ENCODE measurements around the gene TNRC6A. TPM values are rescaled to one million over a fixed set of nuclear protein-coding genes. Genes with fewer than 3 reads are reported as not detected.

TNRC6A gene
- 49.6 TPM for polyA plus RNA-seq (2013, experiment 1 of 2)
- polyA plus RNA-seq (2013, experiment 2 of 2), result 49.9 TPM

- H3K27ac ChIP-seq (replicated peaks; ENCODE audit: low read length), result peak within 1 kb of the TSS; percentile 94
- peak within 1 kb of the TSS; percentile 99 for H3K18ac ChIP-seq (ENCODE audit: low read length)
- peaks cover 7 to 37% of the 10 kb centered on the region in 2 donors for H3K36me3 ChIP-seq (replicated peaks in 1 of 2; ENCODE audit: control insufficient read depth in 2 of 2, insufficient read depth in 2 of 2, low read length in 2 of 2)
- H3K4ac ChIP-seq (ENCODE audit: low read length), result peak within 1 kb of the TSS; percentile 54
- H3K4me2 ChIP-seq (ENCODE audit: insufficient read depth, low read length, poor library complexity, severe bottlenecking), result peak within 1 kb of the TSS; percentile 75
- H3K4me1 ChIP-seq (ENCODE audit: control insufficient read depth in 2 of 2, insufficient read depth in 1 of 2, low read depth in 1 of 2, low read length in 2 of 2), result peaks cover 0 to 10% of the 10 kb centered on the region in 2 donors
- peak within 1 kb of the TSS; percentile 98 for H2BK5ac ChIP-seq (ENCODE audit: low read length)
- H2AK5ac ChIP-seq (ENCODE audit: low read depth, low read length), result peak within 1 kb of the TSS; percentile 88
- H2AFZ ChIP-seq (ENCODE audit: low read length), result peak within 1 kb of the TSS; percentile 97
- H3K27me3 ChIP-seq (ENCODE audit: control insufficient read depth in 3 of 3, insufficient read depth in 3 of 3, low read depth in 1 of 3, low read length in 3 of 3), result no peaks in the 10 kb centered on the region
- H3K4me3 ChIP-seq (ENCODE audit: low read length in 2 of 2), result peak within 1 kb of the TSS; percentile 83 to 99
- H4K8ac ChIP-seq (ENCODE audit: low read depth, low read length), result peak within 1 kb of the TSS; percentile 8
- peak within 1 kb of the TSS; percentile 60 for H3K14ac ChIP-seq (ENCODE audit: low read length)
- H2BK15ac ChIP-seq (ENCODE audit: low read length), result no peak within 1 kb of the TSS
- peak within 1 kb of the TSS; percentile 34 for H3K23ac ChIP-seq (ENCODE audit: low read depth, low read length, poor library complexity)
- H3K9me3 ChIP-seq (replicated peaks in 1 of 2; ENCODE audit: control insufficient read depth in 2 of 2, insufficient read depth in 1 of 2, low read depth in 1 of 2, low read length in 2 of 2), result no peaks in the 10 kb centered on the region
- H3K79me1 ChIP-seq (ENCODE audit: low read depth, low read length), result peaks cover 2% of the 10 kb centered on the region
- no peak within 1 kb of the TSS for H2BK120ac ChIP-seq (ENCODE audit: low read depth, low read length)
- H3K9ac ChIP-seq (ENCODE audit: low read depth, low read length, poor library complexity), result peak within 1 kb of the TSS; percentile 97
- DNase-seq (ENCODE audit: low spot score), result peak; percentile 85
- H2BK12ac ChIP-seq (ENCODE audit: low read length), result no peak within 1 kb of the TSS
- peak within 1 kb of the TSS; percentile 99 for H4K91ac ChIP-seq (ENCODE audit: low read depth, low read length, poor library complexity)
- WGBS, 2 donors (ENCODE audit: extremely low coverage in 2 of 2, insufficient read length in 2 of 2, insufficient replicate concordance in 1 of 2), result no CpG with 5 or more reads among the region's 78 CpGs
Measured at GRCh38 chr16:24729243-24729950, at the start of gene TNRC6A. TNRC6A (plus strand) TSS chr16:24729651; CDS start chr16:24729842, 191 bp downstream.

- H3K4ac ChIP-seq (ENCODE audit: low read length), result no peak overlapping the region
- H3K9ac ChIP-seq (ENCODE audit: low read depth, low read length, poor library complexity), result no peak overlapping the region
- no peak overlapping the region for H2AK5ac ChIP-seq (ENCODE audit: low read depth, low read length)
- H3K4me1 ChIP-seq (ENCODE audit: control insufficient read depth in 2 of 2, insufficient read depth in 1 of 2, low read depth in 1 of 2, low read length in 2 of 2), result peaks cover 7 to 16% of the 10 kb centered on the region in 2 donors
- H3K36me3 ChIP-seq (replicated peaks in 1 of 2; ENCODE audit: control insufficient read depth in 2 of 2, insufficient read depth in 2 of 2, low read length in 2 of 2), result no peaks in the 10 kb centered on the region
- H4K91ac ChIP-seq (ENCODE audit: low read depth, low read length, poor library complexity), result no peak overlapping the region
- H3K4me2 ChIP-seq (ENCODE audit: insufficient read depth, low read length, poor library complexity, severe bottlenecking), result no peak overlapping the region
- no peak overlapping the region for H4K8ac ChIP-seq (ENCODE audit: low read depth, low read length)
- no peak overlapping the region for H2BK12ac ChIP-seq (ENCODE audit: low read length)
- WGBS, 2 donors (ENCODE audit: extremely low coverage in 2 of 2, insufficient read length in 2 of 2, insufficient replicate concordance in 1 of 2), result no CpG with 5 or more reads among the region's 6 CpGs
- DNase-seq (ENCODE audit: low spot score), result no peak
- H3K27ac ChIP-seq (replicated peaks; ENCODE audit: low read length), result no peak overlapping the region
- H3K9me3 ChIP-seq (replicated peaks in 1 of 2; ENCODE audit: control insufficient read depth in 2 of 2, insufficient read depth in 1 of 2, low read depth in 1 of 2, low read length in 2 of 2), result peaks cover 0 to 2% of the 10 kb centered on the region in 2 donors
- H2BK15ac ChIP-seq (ENCODE audit: low read length), result no peak overlapping the region
- no peak overlapping the region for H2BK5ac ChIP-seq (ENCODE audit: low read length)
- no peak overlapping the region for H3K18ac ChIP-seq (ENCODE audit: low read length)
- H2AFZ ChIP-seq (ENCODE audit: low read length), result no peak overlapping the region
- no peak overlapping the region for H3K4me3 ChIP-seq (ENCODE audit: low read length in 2 of 2)
- H3K27me3 ChIP-seq (ENCODE audit: control insufficient read depth in 3 of 3, insufficient read depth in 3 of 3, low read depth in 1 of 3, low read length in 3 of 3), result no peaks in the 10 kb centered on the region
- no peaks in the 10 kb centered on the region for H3K79me1 ChIP-seq (ENCODE audit: low read depth, low read length)
- no peak overlapping the region for H3K23ac ChIP-seq (ENCODE audit: low read depth, low read length, poor library complexity)
- H2BK120ac ChIP-seq (ENCODE audit: low read depth, low read length), result no peak overlapping the region
- H3K14ac ChIP-seq (ENCODE audit: low read length), result no peak overlapping the region
Measured at GRCh38 chr16:24681793-24682192, 47.7 kb upstream of the TNRC6A start.

- Histone ChIP-seq H3K9me3 (replicated peaks in 1 of 2; ENCODE audit: control insufficient read depth in 2 of 2, insufficient read depth in 1 of 2, low read depth in 1 of 2, low read length in 2 of 2) (peaks cover 0 to 2% of the 10 kb centered on the region in 2 donors), H3K79me1 (ENCODE audit: low read depth, low read length) (no peaks in the 10 kb centered on the region), H2BK12ac (ENCODE audit: low read length) (no peak overlapping the region), H3K4ac (ENCODE audit: low read length) (no peak overlapping the region), H3K27ac (replicated peaks; ENCODE audit: low read length) (no peak overlapping the region), H4K91ac (ENCODE audit: low read depth, low read length, poor library complexity) (peak overlapping the region; percentile 46), H3K4me2 (ENCODE audit: insufficient read depth, low read length, poor library complexity, severe bottlenecking) (no peak overlapping the region), H3K9ac (ENCODE audit: low read depth, low read length, poor library complexity) (no peak overlapping the region), H3K14ac (ENCODE audit: low read length) (no peak overlapping the region), H2BK5ac (ENCODE audit: low read length) (no peak overlapping the region), H3K4me1 (ENCODE audit: control insufficient read depth in 2 of 2, insufficient read depth in 1 of 2, low read depth in 1 of 2, low read length in 2 of 2) (peaks cover 8 to 18% of the 10 kb centered on the region in 2 donors), H3K23ac (ENCODE audit: low read depth, low read length, poor library complexity) (peak overlapping the region; percentile 17), H2AFZ (ENCODE audit: low read length) (no peak overlapping the region), H4K8ac (ENCODE audit: low read depth, low read length) (no peak overlapping the region), H3K4me3 (ENCODE audit: low read length in 2 of 2) (no peak overlapping the region), H3K36me3 (replicated peaks in 1 of 2; ENCODE audit: control insufficient read depth in 2 of 2, insufficient read depth in 2 of 2, low read length in 2 of 2) (no peaks in the 10 kb centered on the region), H2BK15ac (ENCODE audit: low read length) (peak overlapping the region; percentile 45), H2AK5ac (ENCODE audit: low read depth, low read length) (no peak overlapping the region), H3K18ac (ENCODE audit: low read length) (no peak overlapping the region), H2BK120ac (ENCODE audit: low read depth, low read length) (no peak overlapping the region), H3K27me3 (ENCODE audit: control insufficient read depth in 3 of 3, insufficient read depth in 3 of 3, low read depth in 1 of 3, low read length in 3 of 3) (no peaks in the 10 kb centered on the region)
- WGBS, 2 donors (ENCODE audit: extremely low coverage in 2 of 2, insufficient read length in 2 of 2, insufficient replicate concordance in 1 of 2), result no CpG with 5 or more reads among the region's 4 CpGs
- no peak for DNase-seq (ENCODE audit: low spot score)
Measured at GRCh38 chr16:24683250-24683649, 46.2 kb upstream of the TNRC6A start.

GRCh38 chr16:24683847-24684493, 45.5 kb upstream of the TNRC6A start:
- H3K9me3 ChIP-seq (replicated peaks in 1 of 2; ENCODE audit: control insufficient read depth in 2 of 2, insufficient read depth in 1 of 2, low read depth in 1 of 2, low read length in 2 of 2), result peaks cover 0 to 2% of the 10 kb centered on the region in 2 donors
- H3K27ac ChIP-seq (replicated peaks; ENCODE audit: low read length), result no peak overlapping the region
- H3K14ac ChIP-seq (ENCODE audit: low read length), result no peak overlapping the region
- no peak overlapping the region for H3K4me3 ChIP-seq (ENCODE audit: low read length in 2 of 2)
- no peak overlapping the region for H2AK5ac ChIP-seq (ENCODE audit: low read depth, low read length)
- peaks cover 8 to 18% of the 10 kb centered on the region in 2 donors for H3K4me1 ChIP-seq (ENCODE audit: control insufficient read depth in 2 of 2, insufficient read depth in 1 of 2, low read depth in 1 of 2, low read length in 2 of 2)
- no peak overlapping the region for H3K9ac ChIP-seq (ENCODE audit: low read depth, low read length, poor library complexity)
- H2BK120ac ChIP-seq (ENCODE audit: low read depth, low read length), result no peak overlapping the region
- no peak overlapping the region for H4K91ac ChIP-seq (ENCODE audit: low read depth, low read length, poor library complexity)
- no peak overlapping the region for H2BK12ac ChIP-seq (ENCODE audit: low read length)
- no peak overlapping the region for H3K4me2 ChIP-seq (ENCODE audit: insufficient read depth, low read length, poor library complexity, severe bottlenecking)
- no peak for DNase-seq (ENCODE audit: low spot score)
- H3K79me1 ChIP-seq (ENCODE audit: low read depth, low read length), result no peaks in the 10 kb centered on the region
- no peak overlapping the region for H2BK5ac ChIP-seq (ENCODE audit: low read length)
- H2BK15ac ChIP-seq (ENCODE audit: low read length), result no peak overlapping the region
- H3K18ac ChIP-seq (ENCODE audit: low read length), result no peak overlapping the region
- H3K36me3 ChIP-seq (replicated peaks in 1 of 2; ENCODE audit: control insufficient read depth in 2 of 2, insufficient read depth in 2 of 2, low read length in 2 of 2), result no peaks in the 10 kb centered on the region
- H3K27me3 ChIP-seq (ENCODE audit: control insufficient read depth in 3 of 3, insufficient read depth in 3 of 3, low read depth in 1 of 3, low read length in 3 of 3), result no peaks in the 10 kb centered on the region
- no CpG with 5 or more reads among the region's 5 CpGs for WGBS, 2 donors (ENCODE audit: extremely low coverage in 2 of 2, insufficient read length in 2 of 2, insufficient replicate concordance in 1 of 2)
- no peak overlapping the region for H3K23ac ChIP-seq (ENCODE audit: low read depth, low read length, poor library complexity)
- H3K4ac ChIP-seq (ENCODE audit: low read length), result no peak overlapping the region
- H2AFZ ChIP-seq (ENCODE audit: low read length), result no peak overlapping the region
- H4K8ac ChIP-seq (ENCODE audit: low read depth, low read length), result no peak overlapping the region

Data from neuronal stem cell (in vitro differentiated cells).